Fibroblast of pulmonary artery (primary cell): ENCODE measurements around the gene TIAM2.
"Not testable (repeated sequence)": the region's sequence is repeated elsewhere in the genome, so short reads cannot be mapped to it uniquely, and the experiment has no call there.

Source experiments
- DNase-seq: peaks from one replicate; pipeline ENCODE4 v3.0.0-alpha.2; 2010; ENCODE audit warnings: low read depth
- H3K4me3 ChIP-seq: replicated peaks from 2 replicates; pipeline ENCODE4 v1.5.1; 2011; ENCODE audit warnings: low read depth, mild to moderate bottlenecking, control low read depth, low read length, moderate library complexity
- CTCF ChIP-seq: IDR thresholded peaks from 2 replicates; pipeline ENCODE4 v1.5.1; 2011; ENCODE audit warnings: mild to moderate bottlenecking, control low read depth, low read length, inconsistent platforms; ENCODE audit errors: missing control alignments

Gene TIAM2

GRCh38 chr6:155115893-155116570, 120.9 kb downstream of the TIAM2 start:
- H3K4me3 ChIP-seq, result no peak overlapping the region
- no peak for TF ChIP-seq CTCF
- no peak for DNase-seq

- no peak for DNase-seq
- no peak for TF ChIP-seq CTCF
- H3K4me3 ChIP-seq, result no peak overlapping the region
Observed at GRCh38 chr6:155116571-155116910, 121.4 kb downstream of the TIAM2 start.

- DNase-seq, result peak; percentile 72
Observed at GRCh38 chr6:155117256-155117655, 122.1 kb downstream of the TIAM2 start.

GRCh38 chr6:155117785-155118184, 122.7 kb downstream of the TIAM2 start:
- H3K4me3 ChIP-seq, result no peak overlapping the region
- TF ChIP-seq CTCF, result no peak
- no peak for DNase-seq

More at GRCh38 chr6:155117256-155117655, 122.1 kb downstream of the TIAM2 start:
- H3K4me3 ChIP-seq, result no peak overlapping the region
- no peak for TF ChIP-seq CTCF

DNA sequence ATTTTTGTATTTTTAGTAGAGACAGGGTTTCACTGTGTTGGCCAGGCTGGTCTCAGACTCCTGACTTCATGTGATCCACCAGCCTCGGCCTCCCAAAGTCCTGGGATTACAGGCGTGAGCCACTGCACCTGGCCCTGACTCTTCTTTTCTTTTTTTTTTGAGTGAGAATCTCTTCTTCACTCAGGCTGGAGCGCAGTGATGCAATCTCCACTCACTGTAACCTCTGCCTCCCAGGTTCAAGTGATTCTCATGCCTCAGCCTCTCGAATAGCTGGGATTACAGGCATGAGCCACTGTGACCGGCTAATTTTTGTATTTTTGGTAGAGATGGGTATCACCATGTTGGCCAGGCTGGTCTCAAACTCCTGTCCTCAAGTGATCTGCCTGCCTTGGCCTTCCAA, 124.1 kb downstream of the TIAM2 start:
- not testable (repeated sequence) for DNase-seq, H3K4me3 ChIP-seq

GRCh38 chr6:155120034-155120433, 124.9 kb downstream of the TIAM2 start:
- H3K4me3 ChIP-seq, result no peak overlapping the region
- DNase-seq, result no peak
- no peak for TF ChIP-seq CTCF

DNA sequence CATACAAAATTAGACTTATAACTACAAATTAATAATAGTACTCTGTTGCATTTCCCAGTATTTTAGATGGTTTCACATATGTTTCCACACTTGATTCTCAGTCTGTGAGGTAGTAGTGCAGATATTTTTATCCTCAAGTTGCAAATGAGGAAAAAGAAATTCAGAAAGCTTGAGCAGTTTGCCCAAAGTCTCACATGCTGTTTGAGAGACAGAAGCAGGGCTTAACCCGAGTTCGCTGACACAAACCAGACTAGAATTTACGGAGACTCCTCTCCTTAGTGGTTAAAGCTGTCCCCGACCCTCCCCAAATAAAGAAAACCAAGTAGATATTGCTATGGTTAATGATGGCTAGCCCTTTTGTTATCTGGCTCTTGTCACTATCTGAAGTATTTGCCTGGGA, 126.2 kb downstream of the TIAM2 start:
- no peak for DNase-seq
- TF ChIP-seq CTCF, result no peak
- no peak overlapping the region for H3K4me3 ChIP-seq

- H3K4me3 ChIP-seq, result no peak overlapping the region
- no peak for TF ChIP-seq CTCF
- no peak for DNase-seq
Observed at GRCh38 chr6:155121699-155122098, 126.6 kb downstream of the TIAM2 start.
